GM21423 (cell line): ENCODE results near the gene RGL4.
"Not testable (repeated sequence)": the region's sequence is repeated elsewhere in the genome, so short reads cannot be mapped to it uniquely, and the experiment has no call there.

ENCODE experiments used
- ATAC-seq: cut with Tn5 transposase; IDR thresholded peaks from one replicate; pipeline ENCODE4 v1.9.1; 2021; ENCODE audit warnings: mild to moderate bottlenecking, moderate library complexity; ENCODE audit not compliant: unreplicated experiment

Gene RGL4

GRCh38 chr22:23728108-23728507, 37.3 kb downstream of the RGL4 start:
- ATAC-seq = not testable (repeated sequence)

GRCh38 chr22:23737696-23738095, 46.9 kb downstream of the RGL4 start:
- no peak for ATAC-seq

GRCh38 chr22:23742505-23743264, 51.9 kb downstream of the RGL4 start:
- no peak for ATAC-seq

GRCh38 chr22:23743303-23743705, 52.5 kb downstream of the RGL4 start:
- no peak for ATAC-seq

GRCh38 chr22:23744001-23744400, 53.2 kb downstream of the RGL4 start:
- ATAC-seq = no peak

- no peak for ATAC-seq
These were observed 53.7 kb downstream of the RGL4 start for GRCh38 chr22:23744485-23744884.

GRCh38 chr22:23745791-23746190, 55.0 kb downstream of the RGL4 start:
- no peak for ATAC-seq
